GM19452 (cell line): ENCODE results near the gene PHF21A.

ENCODE experiments used
- ATAC-seq: cut with Tn5 transposase; IDR thresholded peaks from one replicate; pipeline ENCODE4 v1.9.1; 2021; ENCODE audit not compliant: unreplicated experiment

The PHF21A gene

DNA sequence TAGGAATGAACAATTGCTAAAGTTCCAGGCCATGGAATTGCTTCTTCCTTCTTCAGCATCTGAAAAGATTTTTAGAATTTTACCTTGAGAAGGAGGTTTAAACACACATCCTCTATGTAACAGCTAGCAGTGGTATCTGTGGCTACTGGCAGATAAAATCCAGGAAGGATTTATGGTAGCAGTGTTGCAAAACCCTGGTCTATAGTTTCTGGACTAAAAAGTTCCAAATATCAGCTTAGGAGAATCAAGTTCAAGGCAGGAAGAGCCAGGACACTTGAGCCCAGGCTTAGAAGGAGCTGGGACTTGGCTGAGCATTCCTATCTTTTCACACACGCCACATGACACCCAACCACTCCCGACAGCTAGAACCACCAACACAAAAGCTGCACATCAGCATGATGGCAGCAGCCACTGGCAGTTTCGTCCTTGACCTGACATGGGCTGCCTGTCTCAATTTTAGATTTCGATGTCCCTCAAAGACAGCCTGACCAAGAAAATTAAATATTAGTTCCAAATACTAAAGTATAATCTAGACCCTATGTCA lies 184.7 kb downstream of the PHF21A start:
- no peak for ATAC-seq

GRCh38 chr11:45935349-45936064 lies 185.7 kb downstream of the PHF21A start:
- ATAC-seq, result no peak

DNA sequence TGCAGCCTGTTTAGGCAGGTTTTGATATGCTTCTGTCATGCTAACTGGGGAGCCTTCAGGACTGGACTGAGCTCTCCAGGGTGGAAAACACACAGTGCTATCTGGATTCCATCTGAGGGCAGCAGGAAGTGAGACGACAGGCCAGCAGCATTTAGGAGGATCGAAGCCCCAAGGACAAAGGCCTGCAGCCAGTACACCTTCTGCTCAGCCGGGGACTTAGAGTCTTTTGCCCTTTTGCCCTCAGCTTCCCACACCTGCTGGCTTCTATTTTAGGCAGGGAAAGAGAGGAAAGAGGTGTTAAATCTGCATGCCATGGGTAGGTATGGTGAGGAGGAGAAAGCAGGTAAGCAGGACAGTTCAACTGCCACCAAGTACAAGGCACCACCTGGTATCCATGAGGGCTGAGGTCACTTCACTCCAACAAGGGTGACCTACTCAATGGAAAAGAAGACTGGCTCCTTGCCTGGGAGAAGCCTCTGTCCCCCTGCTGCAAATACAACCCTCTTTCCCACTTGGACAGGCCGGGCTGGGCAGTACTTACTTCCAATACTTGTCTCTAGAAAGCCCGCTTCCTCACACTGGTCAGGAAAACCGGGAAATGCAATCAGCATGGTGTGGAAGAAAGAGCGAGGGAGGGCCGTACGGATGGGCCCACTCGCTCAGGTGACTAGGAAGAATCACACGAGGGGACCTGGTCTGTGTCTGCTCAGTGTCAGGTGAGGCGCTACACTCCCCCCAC lies 186.5 kb downstream of the PHF21A start:
- no peak for ATAC-seq

DNA sequence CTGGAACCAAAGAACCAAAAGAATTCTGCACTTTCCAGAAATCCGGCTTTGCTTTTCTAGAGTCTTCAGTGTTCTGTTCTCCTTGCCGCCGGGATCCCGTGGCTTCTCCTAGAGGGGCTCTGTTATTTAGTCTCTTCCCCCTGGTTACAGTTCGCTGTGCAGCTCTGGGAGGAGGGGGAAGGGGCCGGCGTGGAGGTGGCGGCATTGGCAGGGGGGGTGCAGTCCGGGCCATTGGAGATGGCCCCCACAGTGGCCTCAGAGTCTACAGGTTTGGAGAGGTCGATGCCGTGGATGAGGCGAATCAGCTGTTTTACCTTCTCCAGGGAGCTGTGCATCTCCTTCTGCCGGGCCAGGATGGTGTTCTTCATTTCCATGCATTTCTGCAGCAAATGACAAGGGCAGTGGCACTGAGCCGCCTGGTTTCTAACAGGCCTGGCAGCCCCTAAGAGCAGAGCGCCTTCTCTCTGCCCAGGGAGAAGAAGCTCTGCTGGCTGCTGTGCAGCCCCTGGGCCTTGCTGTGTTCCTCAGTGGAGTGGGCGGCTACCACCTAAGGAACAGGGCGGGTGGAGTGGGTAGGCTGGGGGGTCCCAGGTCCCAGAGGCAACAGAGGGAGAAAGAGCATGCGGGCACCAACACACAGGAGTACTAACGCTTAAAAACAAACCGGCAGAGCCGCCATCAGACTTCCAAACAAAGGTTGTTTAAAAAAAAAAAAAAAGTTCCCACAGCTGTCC lies 187.2 kb downstream of the PHF21A start:
- ATAC-seq, result no peak

DNA sequence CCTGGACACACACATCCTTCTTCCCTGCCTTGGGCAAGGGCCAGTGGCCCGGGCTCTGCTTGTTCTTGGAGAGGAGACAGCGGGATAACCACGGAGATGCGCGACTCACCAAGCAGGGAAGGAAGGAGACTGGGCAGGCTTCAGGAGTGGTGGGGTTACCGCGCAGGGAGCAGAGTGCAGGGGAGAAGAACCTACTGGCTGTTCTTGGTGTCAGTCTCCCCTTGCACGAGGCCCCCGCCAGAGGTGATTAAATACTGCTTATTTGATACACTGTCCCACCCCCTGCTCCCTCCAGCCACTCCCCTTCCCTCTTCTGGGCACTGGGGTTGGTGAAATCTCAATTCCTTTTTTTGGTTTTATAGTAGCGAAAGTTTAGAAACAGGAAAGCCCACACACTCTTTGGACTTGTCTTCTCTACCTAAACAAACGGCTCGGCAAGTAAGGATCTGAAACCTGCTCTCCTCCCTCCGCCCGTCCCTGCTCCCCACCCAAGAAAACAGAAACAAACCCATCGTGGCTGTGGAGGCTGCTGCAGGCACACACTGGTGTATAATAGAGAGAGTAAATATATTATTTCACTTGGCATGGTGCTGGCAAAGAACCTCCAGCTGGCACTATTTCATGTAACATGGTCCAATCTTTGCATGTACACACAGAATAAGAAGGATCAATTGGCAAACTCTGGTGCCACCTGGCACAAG lies 188.0 kb downstream of the PHF21A start:
- no peak for ATAC-seq

DNA sequence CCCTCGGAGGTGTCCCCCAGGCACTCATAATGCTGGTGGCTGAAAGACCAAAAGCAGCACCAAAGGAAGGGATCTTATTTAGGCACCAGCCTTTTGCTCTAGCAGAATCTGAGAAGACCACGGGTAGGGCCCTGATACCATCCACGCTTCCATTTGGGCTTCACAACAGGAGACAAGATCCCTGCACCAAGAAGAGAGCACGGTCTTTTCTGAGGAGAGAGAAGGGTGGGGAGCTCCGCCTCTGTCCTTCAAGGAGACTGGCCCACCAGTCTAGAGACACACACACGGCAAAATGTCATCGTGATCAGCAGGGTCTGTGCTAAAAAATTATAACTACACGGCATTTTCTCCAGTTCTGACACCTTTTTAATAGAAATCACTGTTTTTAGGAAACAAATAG lies 189.0 kb downstream of the PHF21A start:
- no peak for ATAC-seq

- ATAC-seq, result no peak
These were observed 189.5 kb downstream of the PHF21A start for GRCh38 chr11:45931739-45932138.

DNA sequence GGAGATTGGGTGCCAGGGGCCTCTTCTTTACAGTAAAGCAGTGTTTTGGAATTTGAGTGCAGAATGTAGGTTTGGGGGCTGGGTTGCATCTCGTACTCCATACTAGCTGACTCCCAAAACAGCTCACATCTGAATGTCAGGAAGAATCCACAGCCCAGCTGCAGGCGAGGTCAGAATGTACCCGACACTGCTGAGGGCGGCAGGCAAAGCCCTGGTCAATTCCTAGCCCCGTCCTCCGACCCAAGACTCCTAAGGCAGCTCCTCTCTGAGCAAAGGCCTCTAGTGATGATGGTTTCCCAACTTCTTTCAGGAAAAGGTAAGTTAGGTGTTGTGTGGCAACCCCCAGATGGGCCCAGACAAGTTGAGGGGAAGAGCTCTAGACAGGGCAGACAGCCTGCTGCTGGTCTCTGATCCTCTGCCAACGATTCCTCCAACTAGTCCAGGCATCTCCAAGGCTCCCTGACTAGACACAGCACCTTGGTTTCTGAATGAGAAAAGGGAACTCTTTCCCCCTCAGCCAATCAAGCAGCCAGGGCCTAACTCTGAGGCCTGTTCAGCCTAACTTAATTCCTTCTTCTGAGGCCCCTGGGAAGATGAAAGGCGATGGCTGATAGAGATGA lies 190.2 kb downstream of the PHF21A start:
- no peak for ATAC-seq

GRCh38 chr11:45930031-45930794 lies 191.0 kb downstream of the PHF21A start:
- peak; percentile 96 for ATAC-seq

DNA sequence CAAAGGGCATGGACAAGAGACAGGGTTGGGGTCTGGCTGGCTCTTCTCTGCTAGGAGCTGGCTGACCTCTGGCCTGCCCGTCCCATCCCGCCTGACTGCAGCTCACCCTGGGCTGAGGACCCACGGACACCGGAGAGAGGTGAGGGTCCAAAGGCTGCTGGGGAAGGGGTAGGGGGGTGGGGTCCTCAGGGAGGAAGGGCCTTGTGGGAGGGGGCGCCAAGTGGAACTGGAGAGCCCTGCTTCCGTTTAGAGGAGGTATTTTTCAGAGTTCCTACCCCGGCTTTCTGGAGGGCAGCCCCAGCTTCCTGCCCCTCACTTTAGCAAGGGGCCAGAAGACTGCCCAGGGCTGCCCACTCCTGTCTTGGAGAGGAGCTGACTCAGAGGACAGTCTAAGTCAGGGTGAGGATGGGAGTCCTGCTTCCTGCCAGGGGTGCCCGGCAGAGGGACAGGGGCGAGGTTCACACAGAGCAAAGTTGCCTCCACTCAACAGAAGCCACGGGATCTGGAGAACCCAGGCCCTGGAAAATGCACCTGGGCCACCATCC lies 191.7 kb downstream of the PHF21A start:
- ATAC-seq, result no peak

GRCh38 chr11:45928535-45929215 lies 192.6 kb downstream of the PHF21A start:
- ATAC-seq, result no peak

GRCh38 chr11:45927684-45928413 lies 193.4 kb downstream of the PHF21A start:
- no peak for ATAC-seq

DNA sequence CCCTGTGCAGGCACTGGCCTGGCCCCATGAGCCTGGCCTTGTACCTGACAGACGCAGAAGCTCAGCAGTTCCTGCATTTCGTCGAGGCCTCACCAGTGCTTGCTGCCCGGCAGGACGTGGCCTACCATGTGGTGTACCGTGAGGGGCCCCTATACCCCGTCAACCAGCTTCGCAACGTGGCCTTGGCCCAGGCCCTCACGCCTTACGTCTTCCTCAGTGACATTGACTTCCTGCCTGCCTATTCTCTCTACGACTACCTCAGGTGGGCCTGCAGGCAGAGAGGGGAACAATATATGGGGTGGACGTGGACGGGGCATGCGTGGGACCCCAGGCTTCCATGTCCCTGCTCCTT lies 193.9 kb downstream of the PHF21A start:
- ATAC-seq, result no peak

GRCh38 chr11:45926536-45927331 lies 194.5 kb downstream of the PHF21A start:
- ATAC-seq, result no peak

DNA sequence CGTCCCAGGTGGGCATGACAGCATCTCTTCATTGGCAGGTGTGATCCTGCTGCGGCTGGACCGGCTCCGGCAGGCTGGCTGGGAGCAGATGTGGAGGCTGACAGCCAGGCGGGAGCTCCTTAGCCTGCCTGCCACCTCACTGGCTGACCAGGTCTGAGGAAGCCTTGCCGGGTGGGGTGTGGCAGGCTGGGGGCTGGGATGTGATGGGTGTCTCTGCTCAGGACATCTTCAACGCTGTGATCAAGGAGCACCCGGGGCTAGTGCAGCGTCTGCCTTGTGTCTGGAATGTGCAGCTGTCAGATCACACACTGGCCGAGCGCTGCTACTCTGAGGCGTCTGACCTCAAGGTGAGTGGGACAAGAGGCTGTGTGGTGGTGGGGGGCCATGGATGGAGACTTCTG lies 195.3 kb downstream of the PHF21A start:
- no peak for ATAC-seq

DNA sequence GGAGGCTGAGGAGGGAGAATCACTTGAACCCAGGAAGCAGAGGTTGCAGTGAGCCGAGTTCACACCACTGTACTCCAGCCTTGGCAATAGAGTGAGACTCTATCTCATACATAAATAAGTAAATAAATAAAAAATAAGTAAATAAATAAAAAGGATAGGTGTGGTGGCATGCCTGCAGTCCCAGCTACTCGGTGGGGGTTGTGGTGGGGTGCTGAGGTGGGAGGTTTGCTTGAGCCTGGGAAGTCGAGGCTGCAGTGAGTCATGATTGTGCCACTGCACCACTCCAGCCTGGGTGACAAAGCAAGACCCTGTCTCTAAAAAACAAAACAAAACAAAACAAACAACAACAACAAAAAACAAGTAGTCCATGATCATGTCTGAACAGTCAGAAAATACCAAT lies 195.7 kb downstream of the PHF21A start:
- ATAC-seq, result no peak

DNA sequence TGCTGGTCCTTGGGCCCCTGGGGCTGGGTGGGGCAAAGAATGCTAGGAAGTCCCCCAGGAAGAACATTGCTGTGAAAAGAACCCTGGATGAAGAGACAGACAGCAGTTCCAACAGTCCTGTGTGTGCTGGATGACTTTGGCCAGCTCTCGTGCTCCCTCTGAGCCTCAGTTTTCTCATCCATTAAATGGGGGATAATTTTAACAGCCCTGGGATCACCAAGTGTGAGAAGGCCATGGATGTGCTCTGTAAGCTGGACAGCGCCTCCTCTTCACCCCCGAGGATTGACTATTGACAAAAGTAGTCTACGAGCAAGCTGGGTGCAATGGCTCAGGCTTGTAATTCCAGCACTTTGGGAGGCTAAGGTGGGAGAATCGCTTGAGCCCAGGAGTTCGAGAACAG lies 196.3 kb downstream of the PHF21A start:
- ATAC-seq, result no peak
